Caco-2 (cell line): ENCODE data around the gene NLK. TPM values are rescaled to one million over a fixed set of nuclear protein-coding genes. Genes with fewer than 3 reads are reported as not detected.
"Not testable (repeated sequence)": the region's sequence is repeated elsewhere in the genome, so short reads cannot be mapped to it uniquely, and the experiment has no call there.

ENCODE experiments used
- BruUV-seq: library from RNA; stranded (reverse); fragments of 400-500 nt; replicated peaks from 2 replicates; lab custom pipeline; 2021; lab: Mats Ljungman, UMichigan
- CTCF ChIA-PET: fragments of 300-600 bp; sonication (Branson Sonifier 250); formaldehyde crosslinking; loops from one replicate; lab custom pipeline; 2022; ENCODE audit warnings: antibody characterized with exemption; lab: Charles Lee
- POLR2A ChIA-PET: fragments of 300-600 bp; sonication (Branson Sonifier 250); formaldehyde crosslinking; loops from one replicate; lab custom pipeline; 2022; ENCODE audit warnings: antibody characterized with exemption; lab: Charles Lee
- DNase-seq, 2 experiments: peaks; one replicate each; pipeline versions ENCODE4 v3.0.0 to v3.0.0-alpha.2; 2020 to 2022
- H3K27me3 ChIP-seq: replicated peaks from 2 replicates; pipeline ENCODE4 v1.6.0; 2011; ENCODE audit warnings: low read length; ENCODE audit not compliant: control insufficient read depth, insufficient read depth
- H3K36me3 ChIP-seq: 2 replicates; pipeline ENCODE4 v1.5.1; 2011; ENCODE audit warnings: low read length; ENCODE audit not compliant: control insufficient read depth, insufficient read depth
- H3K4me1 ChIP-seq: fragments of 250-450 bp; sonication (Bioruptor Pico); 2 replicates; pipeline ENCODE4 v1.5.1; 2020; ENCODE audit warnings: mild to moderate bottlenecking
- H3K4me3 ChIP-seq: 2 replicates; pipeline ENCODE4 v1.5.1; 2011; ENCODE audit warnings: low read depth, mild to moderate bottlenecking, control low read depth, low read length
- H3K9me3 ChIP-seq: fragments of 250-450 bp; sonication (Bioruptor Pico); 2 replicates; pipeline ENCODE4 v1.5.1; 2020; ENCODE audit warnings: mild to moderate bottlenecking, moderate library complexity
- H3K27ac Mint-ChIP-seq: one replicate; pipeline ENCODE4 v1.8.0; 2022; ENCODE audit warnings: mixed read lengths; ENCODE audit not compliant: unreplicated experiment
- H3K27me3 Mint-ChIP-seq: one replicate; pipeline ENCODE4 v1.8.0; 2022; ENCODE audit warnings: mixed read lengths; ENCODE audit not compliant: insufficient read depth, unreplicated experiment
- H3K36me3 Mint-ChIP-seq: one replicate; pipeline ENCODE4 v1.8.0; 2022; ENCODE audit warnings: mild to moderate bottlenecking, mixed read lengths; ENCODE audit not compliant: insufficient read depth, unreplicated experiment
- H3K4me1 Mint-ChIP-seq: one replicate; pipeline ENCODE4 v1.8.0; 2022; ENCODE audit warnings: low read depth, mixed read lengths; ENCODE audit not compliant: unreplicated experiment
- H3K4me3 Mint-ChIP-seq: one replicate; pipeline ENCODE4 v1.8.0; 2022; ENCODE audit warnings: mild to moderate bottlenecking, moderate library complexity, mixed read lengths; ENCODE audit not compliant: unreplicated experiment
- H3K9me3 Mint-ChIP-seq: one replicate; pipeline ENCODE4 v1.8.0; 2022; ENCODE audit warnings: mixed read lengths; ENCODE audit not compliant: unreplicated experiment
- intact Hi-C: fragments of 100-400 bp; cut with micrococcal nuclease; formaldehyde crosslinking; loops from one replicate; pipeline ENCODE4 v1.10.0; 2022; ENCODE audit not compliant: unreplicated experiment
- total RNA-seq: library from RNA; stranded (reverse); gene quantifications from 2 replicates; pipeline ENCODE4 v1.2.3, GENCODE V29; 2022
- TF ChIP-seq, protein P1 (sequence below), 2 experiments: fragments of 200-600 bp in 1 of 2; IDR thresholded peaks; 1 replicate in 1 of 2; 2 replicates in 1 of 2; pipeline versions ENCODE4 v1.5.1 to v1.8.0; 2011 to 2022; ENCODE audit warnings: antibody characterized with exemption in 1 of 2, control low read depth in 1 of 2, inconsistent platforms in 1 of 2, low read depth in 1 of 2, low read length in 1 of 2, mild to moderate bottlenecking in 1 of 2, moderate library complexity in 1 of 2; ENCODE audit not compliant: insufficient read depth in 1 of 2, severe bottlenecking in 1 of 2, unreplicated experiment in 1 of 2

The NLK gene
- total RNA-seq, 1 experiment from 2014 or later = 87.3 TPM

DNA sequence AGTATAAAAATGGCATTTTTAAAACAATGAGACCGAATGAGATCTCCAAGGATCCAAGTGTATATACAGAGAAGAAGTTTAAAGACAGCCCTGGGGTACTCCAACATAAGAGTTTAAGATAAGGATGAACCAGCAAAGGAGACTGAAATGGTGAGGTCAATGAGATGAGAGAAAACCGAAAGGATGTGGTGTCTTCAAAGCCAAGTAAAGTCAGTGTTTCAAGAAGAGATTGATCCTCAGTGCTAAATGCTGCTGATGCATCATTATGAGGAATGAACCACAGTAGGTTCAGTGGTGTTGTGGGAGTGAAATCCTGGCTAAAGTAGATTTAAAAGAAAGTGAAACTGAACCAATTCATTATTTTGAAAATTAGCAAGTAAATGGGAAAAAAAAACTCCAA, 38.1 kb upstream of the NLK start:
- no peaks in the 10 kb centered on the region for H3K27me3 Mint-ChIP-seq
- Histone ChIP-seq H3K4me1 (peaks cover 5% of the 10 kb centered on the region; the same call in 1 of the 2 replicates), H3K27me3 (no peaks in the 10 kb centered on the region), H3K4me3 (no peak overlapping the region), H3K9me3 (no peaks in the 10 kb centered on the region), H3K36me3 (no peaks in the 10 kb centered on the region)
- TF ChIP-seq, protein P1, sequence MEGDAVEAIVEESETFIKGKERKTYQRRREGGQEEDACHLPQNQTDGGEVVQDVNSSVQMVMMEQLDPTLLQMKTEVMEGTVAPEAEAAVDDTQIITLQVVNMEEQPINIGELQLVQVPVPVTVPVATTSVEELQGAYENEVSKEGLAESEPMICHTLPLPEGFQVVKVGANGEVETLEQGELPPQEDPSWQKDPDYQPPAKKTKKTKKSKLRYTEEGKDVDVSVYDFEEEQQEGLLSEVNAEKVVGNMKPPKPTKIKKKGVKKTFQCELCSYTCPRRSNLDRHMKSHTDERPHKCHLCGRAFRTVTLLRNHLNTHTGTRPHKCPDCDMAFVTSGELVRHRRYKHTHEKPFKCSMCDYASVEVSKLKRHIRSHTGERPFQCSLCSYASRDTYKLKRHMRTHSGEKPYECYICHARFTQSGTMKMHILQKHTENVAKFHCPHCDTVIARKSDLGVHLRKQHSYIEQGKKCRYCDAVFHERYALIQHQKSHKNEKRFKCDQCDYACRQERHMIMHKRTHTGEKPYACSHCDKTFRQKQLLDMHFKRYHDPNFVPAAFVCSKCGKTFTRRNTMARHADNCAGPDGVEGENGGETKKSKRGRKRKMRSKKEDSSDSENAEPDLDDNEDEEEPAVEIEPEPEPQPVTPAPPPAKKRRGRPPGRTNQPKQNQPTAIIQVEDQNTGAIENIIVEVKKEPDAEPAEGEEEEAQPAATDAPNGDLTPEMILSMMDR (IDR thresholded peaks at IDR 0.05; ENCODE audit: insufficient read depth in 1 of 2, low read depth in 1 of 2, low read length in 1 of 2, severe bottlenecking in 1 of 2, unreplicated experiment in 1 of 2) = no peak
- no peak overlapping the region for H3K27ac Mint-ChIP-seq
- no peaks in the 10 kb centered on the region for H3K4me1 Mint-ChIP-seq
- H3K4me3 Mint-ChIP-seq = no peak overlapping the region
- no peak for DNase-seq
- H3K9me3 Mint-ChIP-seq = no peaks in the 10 kb centered on the region
- H3K36me3 Mint-ChIP-seq = no peaks in the 10 kb centered on the region
- intact Hi-C loops = no loop called here
- ChIA-PET CTCF (no interaction called here), POLR2A (no interaction called here)
- no TSS peak for BruUV-seq

DNA sequence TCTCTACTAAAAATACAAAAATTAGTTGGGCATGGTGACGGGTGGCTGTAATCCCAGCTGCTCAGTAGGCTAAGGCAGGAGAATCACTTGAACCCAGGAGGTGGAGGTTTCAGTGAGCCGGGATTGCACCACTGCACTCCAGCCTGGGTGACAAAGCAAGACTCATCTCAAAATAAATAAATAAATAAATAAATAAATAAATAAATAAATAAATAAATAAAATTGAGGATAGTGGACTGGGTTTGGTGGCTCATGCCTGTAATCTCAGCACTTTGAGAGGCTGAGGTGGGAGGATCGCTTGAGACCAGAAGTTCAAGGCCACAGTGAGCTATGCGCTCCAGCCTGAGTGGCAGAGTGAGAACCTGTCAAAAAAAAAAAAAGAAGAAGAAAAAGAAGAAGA, 34.6 kb upstream of the NLK start:
- CTCF ChIA-PET = interaction anchor here (1.1 to 1.5 kb wide), 2 partner anchors 22 to 226 kb away, joined by 5 read pairs; no protein-coding TSS in a partner anchor
- not testable (repeated sequence) for H3K36me3 Mint-ChIP-seq, H3K27me3 Mint-ChIP-seq, H3K27me3 ChIP-seq, BruUV-seq, H3K4me1 Mint-ChIP-seq, H3K27ac Mint-ChIP-seq, H3K9me3 ChIP-seq, H3K4me3 Mint-ChIP-seq, H3K4me3 ChIP-seq, H3K36me3 ChIP-seq, DNase-seq, H3K4me1 ChIP-seq, H3K9me3 Mint-ChIP-seq
- intact Hi-C loops = loop anchor here (1.0 to 2.0 kb wide), 4 partner anchors 21 to 61 kb away; no protein-coding TSS in a partner anchor
- POLR2A ChIA-PET = interaction anchor here (0.6 kb wide), 2 partner anchors 10 to 33 kb away, joined by 3 to 5 read pairs; no protein-coding TSS in a partner anchor

DNA sequence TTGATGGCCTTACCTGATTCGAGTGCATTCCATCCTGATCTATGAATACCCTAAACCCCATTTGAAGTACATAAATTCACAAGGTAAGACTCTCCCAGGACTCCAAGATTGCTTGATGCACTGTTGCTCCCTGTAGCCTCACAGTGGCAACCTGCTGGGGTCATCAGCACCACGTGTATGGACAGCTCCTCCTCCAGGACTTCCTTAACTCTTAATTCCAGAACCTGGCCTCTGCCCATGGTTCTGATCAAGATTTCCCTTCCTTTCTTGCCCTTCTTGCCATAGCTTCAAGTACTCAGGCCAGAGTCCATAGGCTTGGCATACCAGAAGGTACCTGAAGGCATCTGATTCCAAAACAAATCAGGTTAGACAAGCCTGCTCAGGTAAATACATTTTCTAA, 34.0 kb upstream of the NLK start:
- DNase-seq = peak; percentile 91 to 94
- no peak overlapping the region for H3K4me3 ChIP-seq
- H3K4me3 Mint-ChIP-seq = no peak overlapping the region
- no peaks in the 10 kb centered on the region for H3K36me3 ChIP-seq
- no peaks in the 10 kb centered on the region for H3K9me3 Mint-ChIP-seq
- H3K27ac Mint-ChIP-seq = no peak overlapping the region
- ChIA-PET POLR2A (interaction anchor here (0.6 kb wide), 2 partner anchors 9 to 33 kb away, joined by 3 to 5 read pairs; no protein-coding TSS in a partner anchor), CTCF (interaction anchor here (0.6 to 1.5 kb wide), 6 partner anchors 22 to 225 kb away, joined by 3 to 5 read pairs (median 4); no protein-coding TSS in a partner anchor)
- TF ChIP-seq, protein P1 (IDR thresholded peaks at IDR 0.05; ENCODE audit: insufficient read depth in 1 of 2, low read depth in 1 of 2, low read length in 1 of 2, severe bottlenecking in 1 of 2, unreplicated experiment in 1 of 2) = peak in 1 of 2 experiments; percentile 0
- BruUV-seq = no TSS peak
- no peaks in the 10 kb centered on the region for H3K36me3 Mint-ChIP-seq
- peaks cover 5% of the 10 kb centered on the region; the same call in 1 of the 2 replicates for H3K4me1 ChIP-seq
- no peaks in the 10 kb centered on the region for H3K4me1 Mint-ChIP-seq
- H3K9me3 ChIP-seq = no peaks in the 10 kb centered on the region
- intact Hi-C loops = loop anchor here (1.0 to 2.0 kb wide), 4 partner anchors 21 to 62 kb away; no protein-coding TSS in a partner anchor
- H3K27me3 ChIP-seq = no peaks in the 10 kb centered on the region
- H3K27me3 Mint-ChIP-seq = peaks cover 5% of the 10 kb centered on the region
